ENCODE measurements around the gene B3GNT8. TPM values are rescaled to one million over a fixed set of nuclear protein-coding genes. Genes with fewer than 3 reads are reported as not detected.

Gene B3GNT8
- total and polyA plus RNA-seq, 2 experiments from 2014 or later: 5.3 to 17.7 TPM

- DNase-seq (ENCODE audit: low spot score): no peak
- Histone ChIP-seq H3K4me2 (no peak overlapping the region), H3K9me2 (replicated peaks; ENCODE audit: insufficient read depth) (no peaks in the 10 kb centered on the region), H3K79me2 (peaks cover 18% of the 10 kb centered on the region), H4K20me1 (ENCODE audit: insufficient read depth, poor library complexity, severe bottlenecking) (no peaks in the 10 kb centered on the region), H3K36me3 (replicated peaks; ENCODE audit: insufficient read depth, low read depth) (no peaks in the 10 kb centered on the region), H3K4me1 (ENCODE audit: insufficient read depth) (no peaks in the 10 kb centered on the region), H3K27ac (no peak overlapping the region), H3K9me3 (ENCODE audit: low read depth) (no peaks in the 10 kb centered on the region), H3K27me3 (no peaks in the 10 kb centered on the region), H3K4me3 (no peak overlapping the region), H2AFZ (no peak overlapping the region)
- no peak for TF ChIP-seq CTCF (IDR thresholded peaks at IDR 0.05; ENCODE audit: poor library complexity)
- TF ChIP-seq EZH2 (IDR thresholded peaks at IDR 0.05; ENCODE audit: borderline replicate concordance): no peak
- TF ChIP-seq EZH2phosphoT487 (IDR thresholded peaks at IDR 0.05; ENCODE audit: low read depth, severe bottlenecking, unreplicated experiment): no peak
- WGBS (ENCODE audit: low lambda C conversion rate, missing lambda C conversion rate): 93% methylated on average over 12 of the region's 12 CpGs
Measured at GRCh38 chr19:41403181-41403970, 23.8 kb downstream of the B3GNT8 start.

GRCh38 chr19:41402010-41402409, 25.2 kb downstream of the B3GNT8 start:
- 91% methylated on average over 3 of the region's 3 CpGs for WGBS (ENCODE audit: low lambda C conversion rate, missing lambda C conversion rate)
- DNase-seq (ENCODE audit: low spot score): no peak
- Histone ChIP-seq H3K27ac (no peak overlapping the region), H3K27me3 (no peaks in the 10 kb centered on the region), H3K4me2 (no peak overlapping the region), H3K4me1 (ENCODE audit: insufficient read depth) (no peaks in the 10 kb centered on the region), H3K79me2 (peaks cover 24% of the 10 kb centered on the region), H3K9me2 (replicated peaks; ENCODE audit: insufficient read depth) (no peaks in the 10 kb centered on the region), H3K36me3 (replicated peaks; ENCODE audit: insufficient read depth, low read depth) (no peaks in the 10 kb centered on the region), H3K9me3 (ENCODE audit: low read depth) (no peaks in the 10 kb centered on the region), H4K20me1 (ENCODE audit: insufficient read depth, poor library complexity, severe bottlenecking) (no peaks in the 10 kb centered on the region), H2AFZ (no peak overlapping the region), H3K4me3 (no peak overlapping the region)
- TF ChIP-seq EZH2phosphoT487 (IDR thresholded peaks at IDR 0.05; ENCODE audit: low read depth, severe bottlenecking, unreplicated experiment) (no peak), EZH2 (IDR thresholded peaks at IDR 0.05; ENCODE audit: borderline replicate concordance) (no peak), CTCF (IDR thresholded peaks at IDR 0.05; ENCODE audit: poor library complexity) (no peak)

DNA sequence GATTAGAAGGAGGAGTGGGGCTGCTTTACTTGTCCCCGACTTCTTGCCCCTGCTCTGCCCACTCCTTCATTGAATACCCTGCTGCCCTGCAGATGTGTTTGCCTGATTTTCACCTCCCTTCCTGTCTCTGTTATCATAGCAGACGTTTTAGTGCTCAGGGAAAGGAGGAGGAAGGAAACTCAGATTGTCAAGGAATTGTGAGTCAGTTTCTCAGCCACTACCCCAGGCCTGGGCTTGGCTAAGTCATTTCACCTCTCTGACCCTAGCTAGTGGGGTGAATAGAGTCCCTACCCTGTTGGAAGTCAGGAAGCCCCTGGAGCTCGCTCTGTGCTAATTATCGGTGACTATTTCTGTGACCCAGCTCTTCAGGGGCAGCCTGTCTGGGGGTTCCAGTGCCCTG, 25.7 kb downstream of the B3GNT8 start:
- H3K27me3 ChIP-seq: no peaks in the 10 kb centered on the region
- H2AFZ ChIP-seq: no peak overlapping the region
- no peak overlapping the region for H3K4me3 ChIP-seq
- H3K9me3 ChIP-seq (ENCODE audit: low read depth): no peaks in the 10 kb centered on the region
- peaks cover 25% of the 10 kb centered on the region for H3K79me2 ChIP-seq
- H3K36me3 ChIP-seq (replicated peaks; ENCODE audit: insufficient read depth, low read depth): no peaks in the 10 kb centered on the region
- no peaks in the 10 kb centered on the region for H3K9me2 ChIP-seq (replicated peaks; ENCODE audit: insufficient read depth)
- H4K20me1 ChIP-seq (ENCODE audit: insufficient read depth, poor library complexity, severe bottlenecking): no peaks in the 10 kb centered on the region
- no peak overlapping the region for H3K27ac ChIP-seq
- H3K4me2 ChIP-seq: no peak overlapping the region
- peaks cover under 1% of the 10 kb centered on the region for H3K4me1 ChIP-seq (ENCODE audit: insufficient read depth)
- no peak for DNase-seq (ENCODE audit: low spot score)
- TF ChIP-seq CTCF (IDR thresholded peaks at IDR 0.05; ENCODE audit: poor library complexity): no peak
- TF ChIP-seq EZH2phosphoT487 (IDR thresholded peaks at IDR 0.05; ENCODE audit: low read depth, severe bottlenecking, unreplicated experiment): no peak
- no peak for TF ChIP-seq EZH2 (IDR thresholded peaks at IDR 0.05; ENCODE audit: borderline replicate concordance)
- WGBS (ENCODE audit: low lambda C conversion rate, missing lambda C conversion rate): 82% methylated on average over 4 of the region's 4 CpGs

Measured in hepatocyte (in vitro differentiated cells).